ENCODE data around the gene RUNX2.

GRCh38 chr6:45709781-45710220, 381.7 kb downstream of the RUNX2 start:
- TF ChIP-seq SP1 (IDR thresholded peaks at IDR 0.05) (no peak), ARNT (IDR thresholded peaks at IDR 0.05) (no peak), FOXM1 (IDR thresholded peaks at IDR 0.05; ENCODE audit: borderline replicate concordance) (no peak), CTBP1 (IDR thresholded peaks at IDR 0.05; ENCODE audit: borderline replicate concordance) (no peak), HDGF (IDR thresholded peaks at IDR 0.05; ENCODE audit: borderline replicate concordance) (no peak), LEF1 (IDR thresholded peaks at IDR 0.05; ENCODE audit: borderline replicate concordance) (no peak), FOXA1 (IDR thresholded peaks at IDR 0.05) (no peak), TARDBP (IDR thresholded peaks at IDR 0.05) (no peak), ZNF384 (IDR thresholded peaks at IDR 0.05) (no peak), L3MBTL2 (conservative IDR thresholded peaks at IDR 0.05) (no peak)

Measured in HEK293T (cell line).